RPMI7951 (cell line): ENCODE results near the gene ATP5MC3. TPM values are rescaled to one million over a fixed set of nuclear protein-coding genes. Genes with fewer than 3 reads are reported as not detected.

Experiments
- total RNA-seq: library from RNA; depleted of rRNA; stranded (reverse); fragments of >200 nt; shearing (Covaris generic); gene quantifications from 2 replicates; pipeline ENCODE4 v1.2.3, GENCODE V29; 2014; rRNA removed

ATP5MC3 gene
- total RNA-seq, 1 experiment from 2014 or later = 320 TPM

Other genes with a start within 250 kb of the ATP5MC3 start
- 131 and 163 TPM in 2 replicates for gene CHN1, start 176.3 kb downstream of the ATP5MC3 start, total RNA-seq
- gene ATF2, start 13.5 kb downstream of the ATP5MC3 start, total RNA-seq = 55.0 and 73.3 TPM in 2 replicates